HepG2 (cell line): ENCODE measurements around the gene VCL. TPM values are rescaled to one million over a fixed set of nuclear protein-coding genes. Genes with fewer than 3 reads are reported as not detected.

ENCODE experiments used
- ATAC-seq: fragments of 200-7000 bp; cut with Tn5 transposase; 3 replicates; pipeline ENCODE4 v1.9.1; 2020; ENCODE audit warnings: mild to moderate bottlenecking, moderate library complexity
- BruUV-seq: library from RNA; stranded (reverse); fragments of 400-500 nt; replicated peaks from 2 replicates; lab custom pipeline; 2021; lab: Mats Ljungman, UMichigan
- CTCF ChIA-PET: fragments of 300-600 bp; formaldehyde crosslinking; extraction: SDS; loops from one replicate; lab custom pipeline; 2021; ENCODE audit warnings: low total read pairs, inconsistent platforms, low intra/inter-chr PET ratio; lab: Yijun Ruan, JAX
- POLR2A ChIA-PET: fragments of 350-600 bp; sonication (Branson Sonifier 250); formaldehyde crosslinking; loops from one replicate; lab custom pipeline; 2020; ENCODE audit warnings: antibody characterized with exemption, inconsistent platforms; lab: Yijun Ruan, JAX
- DNase-seq: peaks from one replicate; pipeline ENCODE4 v3.0.0-alpha.2; 2015; ENCODE audit warnings: low spot score
- FAIRE-seq: peaks from 3 replicates; lab custom pipeline; 2011; peaks lifted over from hg19 to GRCh38; lab: Jason Lieb, UNC
- H2AFZ ChIP-seq: one replicate; pipeline ENCODE4 v1.6.1; 2011; ENCODE audit warnings: low read length, inconsistent platforms
- H3K27ac ChIP-seq: fragments of 300-600 bp; 3 replicates; pipeline ENCODE4 v1.8.0; 2011; ENCODE audit warnings: mixed run types, mild to moderate bottlenecking, mixed read lengths, low read length, inconsistent platforms; ENCODE audit not compliant: insufficient read depth; ENCODE audit errors: extremely low read length
- H3K27me3 ChIP-seq, 2 experiments: fragments of 200-600 bp in 1 of 2; 2 replicates in 1 of 2; 3 replicates in 1 of 2; pipeline versions ENCODE4 v1.6.0 to v1.8.0; 2011; ENCODE audit warnings: low read length in 2 of 2, mild to moderate bottlenecking in 2 of 2, moderate library complexity in 2 of 2, inconsistent platforms in 1 of 2; ENCODE audit not compliant: insufficient read depth in 2 of 2, control insufficient read depth in 1 of 2
- H3K36me3 ChIP-seq, 2 experiments: fragments of 200-600 bp in 1 of 2; replicated peaks in 1 of 2; 2 replicates in 1 of 2; 3 replicates in 1 of 2; pipeline versions ENCODE4 v1.5.1 to v1.8.0; 2011; ENCODE audit warnings: low read length in 2 of 2, inconsistent platforms in 1 of 2; ENCODE audit not compliant: insufficient read depth in 2 of 2, control insufficient read depth in 1 of 2
- H3K4me1 ChIP-seq: 2 replicates; pipeline ENCODE4 v1.5.1; 2012; ENCODE audit warnings: low read length, inconsistent platforms; ENCODE audit not compliant: insufficient read depth
- H3K4me2 ChIP-seq: 2 replicates; pipeline ENCODE4 v1.6.0; 2011; ENCODE audit warnings: low read depth, low read length, inconsistent platforms
- H3K4me3 ChIP-seq, 3 experiments: fragments of 200-600 bp in 1 of 3; sonication (generic), shearing (Covaris generic) in 1 of 3; replicated peaks in 1 of 3; 2 replicates each; pipeline ENCODE4 v1.5.1; 2011 to 2016; ENCODE audit warnings: low read length in 3 of 3, inconsistent platforms in 2 of 3, low read depth in 2 of 3, mild to moderate bottlenecking in 2 of 3, control low read depth in 1 of 3, mixed read lengths in 1 of 3; ENCODE audit not compliant: insufficient read depth in 1 of 3
- H3K79me2 ChIP-seq: one replicate; pipeline ENCODE4 v1.6.1; 2011; ENCODE audit warnings: low read length, inconsistent platforms; ENCODE audit not compliant: insufficient read depth
- H3K9ac ChIP-seq: 2 replicates; pipeline ENCODE4 v1.6.0; 2011; ENCODE audit warnings: mild to moderate bottlenecking, low read depth, low read length, inconsistent platforms; ENCODE audit not compliant: insufficient read depth
- H3K9me3 ChIP-seq: 2 replicates; pipeline ENCODE4 v1.5.1; 2012; ENCODE audit warnings: mild to moderate bottlenecking, low read length
- H4K20me1 ChIP-seq: 2 replicates; pipeline ENCODE4 v1.6.0; 2011; ENCODE audit warnings: inconsistent platforms, mild to moderate bottlenecking, low read length, moderate library complexity; ENCODE audit not compliant: insufficient read depth
- ELF1 ChIP-seq: sonication (generic); formaldehyde crosslinking; IDR thresholded peaks from 2 replicates; pipeline ENCODE4 v1.4.0; 2020; ENCODE audit warnings: missing genetic modification reagents
- FIP1L1 ChIP-seq: fragments of 200-400 bp; formaldehyde crosslinking; IDR thresholded peaks from 2 replicates; pipeline ENCODE4 v1.6.1; 2018; ENCODE audit warnings: low read depth, mild to moderate bottlenecking, low read length, moderate library complexity, borderline replicate concordance; ENCODE audit not compliant: insufficient read depth
- FOXC1 ChIP-seq: sonication (generic); formaldehyde crosslinking; IDR thresholded peaks from 2 replicates; pipeline ENCODE4 v1.8.0; 2022; ENCODE audit warnings: mild to moderate bottlenecking, missing genetic modification reagents, borderline replicate concordance
- GATA4 ChIP-seq: sonication (generic); IDR thresholded peaks from 2 replicates; pipeline ENCODE4 v1.6.1; 2016; ENCODE audit warnings: antibody characterized with exemption, low read depth, borderline replicate concordance
- HNRNPH1 ChIP-seq: fragments of 200-400 bp; formaldehyde crosslinking; optimal IDR thresholded peaks from 2 replicates; pipeline ENCODE3; 2017; ENCODE audit warnings: mild to moderate bottlenecking, low read depth, low read length
- IKZF4 ChIP-seq: sonication (generic); formaldehyde crosslinking; IDR thresholded peaks from 2 replicates; pipeline ENCODE4 v1.5.1; 2020; ENCODE audit warnings: borderline replicate concordance, mild to moderate bottlenecking, low read depth, missing genetic modification reagents; ENCODE audit errors: not compliant biosample characterization
- ISL2 ChIP-seq: sonication (generic); formaldehyde crosslinking; IDR thresholded peaks from 2 replicates; pipeline ENCODE4 v1.5.0; 2020; ENCODE audit warnings: missing genetic modification reagents
- MIXL1 ChIP-seq: IDR thresholded peaks from 2 replicates; pipeline ENCODE4 v1.6.1; 2016
- NPAS2 ChIP-seq: sonication (generic); formaldehyde crosslinking; IDR thresholded peaks from 2 replicates; pipeline ENCODE4 v1.8.0; 2022; ENCODE audit warnings: mild to moderate bottlenecking, missing genetic modification reagents, borderline replicate concordance
- ONECUT2 ChIP-seq: sonication (generic); formaldehyde crosslinking; IDR thresholded peaks from 2 replicates; pipeline ENCODE4 v1.4.0; 2020; ENCODE audit warnings: missing genetic modification reagents
- PCBP2 ChIP-seq: fragments of 200-400 bp; formaldehyde crosslinking; optimal IDR thresholded peaks from 2 replicates; pipeline ENCODE3; 2018; ENCODE audit warnings: low read length, low read depth; ENCODE audit not compliant: poor library complexity, severe bottlenecking
- RFX5 ChIP-seq: IDR thresholded peaks from 2 replicates; pipeline ENCODE4 v1.6.1; 2011; ENCODE audit warnings: low read depth, low read length, improper control_type of control experiment
- SRY ChIP-seq: sonication (generic); formaldehyde crosslinking; IDR thresholded peaks from 2 replicates; pipeline ENCODE4 v1.8.0; 2022; ENCODE audit warnings: mild to moderate bottlenecking, missing genetic modification reagents
- ZFP41 ChIP-seq: sonication (generic); formaldehyde crosslinking; IDR thresholded peaks from 2 replicates; pipeline ENCODE4 v1.4.0; 2020; ENCODE audit warnings: mild to moderate bottlenecking, missing genetic modification reagents, borderline replicate concordance
- ZIK1 ChIP-seq: sonication (generic); formaldehyde crosslinking; IDR thresholded peaks from 2 replicates; pipeline ENCODE4 v1.5.0; 2020; ENCODE audit warnings: mild to moderate bottlenecking, low read depth, missing genetic modification reagents, borderline replicate concordance
- ZKSCAN1 ChIP-seq: fragments of 150-350 bp; IDR thresholded peaks from 2 replicates; pipeline ENCODE4 v1.6.1; 2014; ENCODE audit warnings: low read length
- ZNF260 ChIP-seq: sonication (generic); formaldehyde crosslinking; IDR thresholded peaks from 2 replicates; pipeline ENCODE4 v1.4.0; 2020; ENCODE audit warnings: missing genetic modification reagents, low read depth, mild to moderate bottlenecking, borderline replicate concordance
- ZNF569 ChIP-seq: sonication (generic); formaldehyde crosslinking; IDR thresholded peaks from 2 replicates; pipeline ENCODE4 v1.5.0; 2020; ENCODE audit warnings: mild to moderate bottlenecking, missing genetic modification reagents, moderate library complexity, borderline replicate concordance
- ZNF780A ChIP-seq: sonication (generic); formaldehyde crosslinking; IDR thresholded peaks from 2 replicates; pipeline ENCODE4 v1.8.0; 2022; ENCODE audit warnings: mild to moderate bottlenecking, missing genetic modification reagents, moderate library complexity
- WGBS: methylation state at CpG from one replicate; pipeline ENCODE4 v1.1.6; 2017; ENCODE audit warnings: low lambda C conversion rate; 5-methylcytosine and 5-hydroxymethylcytosine counted together
- in situ Hi-C: cut with HindIII; loops from 2 replicates; pipeline ENCODE4 v1.10.0; 2017; ENCODE audit warnings: low pct_unique_long_range_greater_than_20kb; ENCODE audit not compliant: extremely low pct_ligation_motif_present
- intact Hi-C: fragments of 100-400 bp; cut with micrococcal nuclease; formaldehyde crosslinking; loops from one replicate; pipeline ENCODE4 v1.10.0; 2022; ENCODE audit not compliant: unreplicated experiment
- polyA plus RNA-seq, 8 experiments: library from polyadenylated mRNA; depleted of rRNA in 3 of 8; stranded (reverse) in 7 of 8; unstranded in 1 of 8; fragments of >200 nt; fragmentation: Illumina TruSeq in 4 of 8; extraction: Trizol in 4 of 8; gene quantifications; 2 replicates each; pipeline versions ENCODE4 v1.2.1 to v1.2.3, GENCODE V29; 2011 to 2016; ENCODE audit warnings: low read depth in 4 of 8, missing spikeins in 1 of 8, mixed read lengths in 1 of 8; ENCODE audit not compliant: insufficient read depth in 1 of 8
- total RNA-seq, 5 experiments: library from RNA; depleted of rRNA; stranded (reverse); fragments of >200 nt; fragmentation: Illumina TruSeq; extraction: Trizol; gene quantifications; 2 replicates each; pipeline ENCODE4 v1.2.3, GENCODE V29; 2016; ENCODE audit warnings: low read depth in 1 of 5
- TF ChIP-seq, protein P1 (sequence below): sonication (generic); formaldehyde crosslinking; IDR thresholded peaks from 2 replicates; pipeline ENCODE4 v1.4.0; 2020; ENCODE audit warnings: missing genetic modification reagents

VCL gene
- total and polyA plus RNA-seq, 2 of the 13 experiments (the other 11 are each of a cell fraction or from before 2014, with no cell fraction given) = 17.3 to 26.9 TPM

DNA sequence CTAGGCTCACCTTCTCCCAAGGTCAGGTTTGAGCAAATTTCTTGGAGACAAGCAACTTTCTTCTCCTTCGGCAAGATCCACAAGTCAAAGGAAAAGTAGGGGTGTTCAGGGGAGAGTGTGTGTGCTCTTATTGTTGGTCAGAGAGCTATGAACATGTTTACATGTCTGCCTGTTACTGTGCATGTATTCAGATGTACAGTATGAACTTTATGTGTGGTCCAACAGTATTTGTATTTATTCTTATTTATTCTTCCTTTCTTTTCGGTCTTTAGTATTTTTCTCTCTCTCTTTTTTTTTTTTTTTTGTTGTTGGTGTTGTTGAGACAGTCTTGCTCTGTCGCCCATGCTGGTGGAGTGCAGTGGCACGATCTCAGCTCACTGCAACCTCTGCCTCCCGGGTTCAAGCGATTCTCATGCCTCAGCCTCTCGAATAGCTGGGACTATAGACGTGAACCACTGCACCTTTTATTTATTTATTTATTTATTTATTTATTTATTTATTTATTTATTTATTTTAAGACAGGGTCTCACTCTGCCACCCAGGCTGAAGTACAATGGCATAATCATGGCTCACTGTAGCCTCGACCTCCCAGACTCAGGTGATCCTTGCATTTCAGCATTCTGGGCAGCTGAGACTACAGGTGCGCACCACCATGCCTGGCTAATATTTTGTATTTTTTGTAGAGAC lies 48.8 kb upstream of the VCL start (continued):
- TF ChIP-seq IKZF4 (CRISPR knock-in tag) (no peak), ZNF569 (CRISPR knock-in tag) (no peak), NPAS2 (CRISPR knock-in tag) (no peak), GATA4 (no peak), ONECUT2 (CRISPR knock-in tag) (no peak)
- TF ChIP-seq, protein P1, sequence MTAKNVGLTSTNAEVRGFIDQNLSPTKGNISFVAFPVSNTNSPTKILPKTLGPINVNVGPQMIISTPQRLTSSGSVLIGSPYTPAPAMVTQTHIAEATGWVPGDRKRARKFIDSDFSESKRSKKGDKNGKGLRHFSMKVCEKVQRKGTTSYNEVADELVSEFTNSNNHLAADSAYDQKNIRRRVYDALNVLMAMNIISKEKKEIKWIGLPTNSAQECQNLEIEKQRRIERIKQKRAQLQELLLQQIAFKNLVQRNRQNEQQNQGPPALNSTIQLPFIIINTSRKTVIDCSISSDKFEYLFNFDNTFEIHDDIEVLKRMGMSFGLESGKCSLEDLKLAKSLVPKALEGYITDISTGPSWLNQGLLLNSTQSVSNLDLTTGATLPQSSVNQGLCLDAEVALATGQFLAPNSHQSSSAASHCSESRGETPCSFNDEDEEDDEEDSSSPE (CRISPR knock-in tag) = no peak

DNA sequence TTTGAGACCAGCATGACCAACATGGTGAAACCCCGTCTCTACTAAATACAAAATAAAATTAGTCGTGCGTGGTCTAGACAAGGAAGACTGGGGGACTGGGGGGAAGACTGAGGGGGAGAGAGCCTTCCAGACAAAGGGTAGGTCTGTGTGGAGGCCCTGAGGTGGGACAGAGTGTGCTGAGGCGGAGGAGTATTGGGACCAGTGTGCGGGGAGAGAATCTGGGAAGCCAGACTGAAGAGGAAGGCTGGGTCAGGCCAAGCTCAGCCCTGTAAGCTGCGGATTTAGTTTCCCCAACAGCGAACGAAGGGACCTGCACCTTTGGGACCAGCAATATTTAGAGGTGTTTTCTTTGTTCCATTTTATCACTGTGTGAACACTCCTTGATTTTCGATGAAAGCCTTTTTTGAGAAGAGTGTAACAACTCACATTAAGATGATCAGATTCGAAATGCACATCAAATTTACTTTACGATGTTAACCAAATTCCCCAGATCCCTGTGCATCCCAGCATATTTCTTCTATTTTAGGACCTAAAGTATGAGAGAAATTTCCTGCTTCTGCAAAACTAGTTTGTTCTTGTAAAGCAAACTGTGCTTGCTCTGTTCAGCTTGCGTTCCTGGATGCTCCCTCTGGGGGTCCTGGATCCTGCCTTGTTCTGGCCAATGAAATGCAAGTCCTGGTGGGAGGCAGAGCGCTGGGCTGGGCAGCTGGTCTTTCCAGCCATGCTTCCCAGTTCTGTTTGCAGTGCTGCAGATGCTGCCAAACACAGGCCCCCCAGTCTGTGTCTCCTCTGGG lies 47.6 kb upstream of the VCL start:
- Histone ChIP-seq H3K9me3 (no peaks in the 10 kb centered on the region), H3K4me2 (no peak overlapping the region), H3K27me3 (no peaks in the 10 kb centered on the region), H3K4me1 (no peaks in the 10 kb centered on the region), H3K27ac (no peak overlapping the region), H3K79me2 (no peaks in the 10 kb centered on the region), H2AFZ (no peak overlapping the region), H3K9ac (no peak overlapping the region), H3K36me3 (no peaks in the 10 kb centered on the region), H3K4me3 (no peak overlapping the region), H4K20me1 (no peaks in the 10 kb centered on the region)
- TF ChIP-seq ZNF260 (no peak), PCBP2 (no peak), HNRNPH1 (no peak), ISL2 (CRISPR knock-in tag) (no peak), ZFP41 (no peak), RFX5 (no peak), FIP1L1 (no peak), ZIK1 (CRISPR knock-in tag) (no peak), ZKSCAN1 (no peak), MIXL1 (no peak), ELF1 (no peak), SRY (no peak), ZNF780A (no peak), FOXC1 (CRISPR knock-in tag) (no peak)
- DNase-seq (no peak), ATAC-seq (no peak), FAIRE-seq (no peak)
- in situ Hi-C loops (no loop called here), intact Hi-C loops (no loop called here)
- ChIA-PET POLR2A (no interaction called here), CTCF (no interaction called here)
- 57% methylated on average over 13 of the region's 13 CpGs for WGBS
- BruUV-seq = no TSS peak
